K562 (cell line): ENCODE measurements around the gene BCAN. TPM values are rescaled to one million over a fixed set of nuclear protein-coding genes. Genes with fewer than 3 reads are reported as not detected.
A peak's percentile ranks its signal among the peaks of the same experiment; 100 is the strongest.

Experiments used
- CUX1 ChIP-seq: fragments of 200-800 bp; sonication (Bioruptor generic); IDR thresholded peaks from 2 replicates; pipeline ENCODE4 v1.6.1; 2016; ENCODE audit warnings: missing genetic modification characterization, missing compliant biosample characterization
- ZBTB7A ChIP-seq: IDR thresholded peaks from 2 replicates; pipeline ENCODE4 v1.6.1; 2011; ENCODE audit warnings: low read depth, mild to moderate bottlenecking, low read length, moderate library complexity, borderline replicate concordance; ENCODE audit not compliant: control insufficient read depth
- polyA plus RNA-seq, 8 experiments: library from polyadenylated mRNA; depleted of rRNA in 4 of 8; stranded (reverse) in 5 of 8; unstranded in 3 of 8; fragments of >200 nt; fragmentation: Nextera tagmentation in 2 of 8; fragmentation: Illumina TruSeq in 1 of 8; extraction: Ambion mirVana in 2 of 8; extraction: Trizol in 1 of 8; gene quantifications; 2 replicates each; pipeline versions ENCODE4 v1.2.1 to v1.2.3, GENCODE V29; 2011 to 2014; ENCODE audit warnings: inconsistent platforms in 1 of 8, missing spikeins in 1 of 8
- total RNA-seq, 7 experiments: library from RNA; depleted of rRNA in 6 of 7; stranded (reverse); fragments of >200 nt in 6 of 7; fragmentation: Illumina TruSeq in 2 of 7; extraction: Trizol in 2 of 7; gene quantifications; 2 replicates each; pipeline versions ENCODE4 v1.2.1 to v1.2.3, GENCODE V29; 2011 to 2021; ENCODE audit warnings: low replicate concordance in 1 of 7

Gene BCAN
- total and polyA plus RNA-seq, 9 of the 15 experiments (the other 6 are each of a cell fraction or from before 2014, with no cell fraction given), result 0.04 to 0.33 (median 0.14) TPM; not detected in 5

- TF ChIP-seq ZBTB7A, result 0 out of 2 replicates have a peak, but pooled peaks have one; percentile 14
- TF ChIP-seq CUX1 (CRISPR knock-in tag), result no peak
- TF ChIP-seq, all 486 proteins: peak for 20
Observed at GRCh38 chr1:156592158-156592909, 49.6 kb upstream of the BCAN start (continued).
